ENCODE data around the gene SMIM32. TPM values are rescaled to one million over a fixed set of nuclear protein-coding genes. Genes with fewer than 3 reads are reported as not detected.

SMIM32 gene
- total RNA-seq, 1 experiment from 2014 or later: 0.37 TPM

DNA sequence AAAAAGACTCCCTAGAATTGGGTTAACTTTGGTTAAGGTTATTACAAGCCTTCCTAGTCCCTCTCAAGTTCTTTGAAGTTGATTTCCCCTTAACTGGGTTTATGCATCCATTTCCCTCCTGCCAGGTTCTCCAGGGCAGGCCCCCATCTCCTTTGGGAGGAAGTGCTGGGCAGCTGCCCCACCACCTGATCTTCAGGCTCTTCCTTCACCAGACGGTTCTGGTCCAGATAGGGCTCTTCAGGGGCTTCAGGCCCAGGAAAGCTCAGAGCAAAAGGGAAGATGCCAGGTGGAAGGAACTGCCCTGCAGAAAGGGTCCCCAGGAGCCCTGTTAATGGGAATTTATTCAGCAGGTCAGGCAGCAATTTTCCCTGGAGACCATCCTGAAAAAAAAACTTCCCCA lies 2.1 kb downstream of the SMIM32 start:
- TF ChIP-seq ZNF232 (CRISPR knock-in tag; IDR thresholded peaks at IDR 0.05) (no peak), NFATC4 (CRISPR knock-in tag; IDR thresholded peaks at IDR 0.05) (no peak), E2F5 (CRISPR knock-in tag; IDR thresholded peaks at IDR 0.05) (no peak), ZNF671 (CRISPR knock-in tag; IDR thresholded peaks at IDR 0.05) (no peak), ZNF121 (CRISPR knock-in tag; IDR thresholded peaks at IDR 0.05) (no peak)
- TF ChIP-seq, protein P1, sequence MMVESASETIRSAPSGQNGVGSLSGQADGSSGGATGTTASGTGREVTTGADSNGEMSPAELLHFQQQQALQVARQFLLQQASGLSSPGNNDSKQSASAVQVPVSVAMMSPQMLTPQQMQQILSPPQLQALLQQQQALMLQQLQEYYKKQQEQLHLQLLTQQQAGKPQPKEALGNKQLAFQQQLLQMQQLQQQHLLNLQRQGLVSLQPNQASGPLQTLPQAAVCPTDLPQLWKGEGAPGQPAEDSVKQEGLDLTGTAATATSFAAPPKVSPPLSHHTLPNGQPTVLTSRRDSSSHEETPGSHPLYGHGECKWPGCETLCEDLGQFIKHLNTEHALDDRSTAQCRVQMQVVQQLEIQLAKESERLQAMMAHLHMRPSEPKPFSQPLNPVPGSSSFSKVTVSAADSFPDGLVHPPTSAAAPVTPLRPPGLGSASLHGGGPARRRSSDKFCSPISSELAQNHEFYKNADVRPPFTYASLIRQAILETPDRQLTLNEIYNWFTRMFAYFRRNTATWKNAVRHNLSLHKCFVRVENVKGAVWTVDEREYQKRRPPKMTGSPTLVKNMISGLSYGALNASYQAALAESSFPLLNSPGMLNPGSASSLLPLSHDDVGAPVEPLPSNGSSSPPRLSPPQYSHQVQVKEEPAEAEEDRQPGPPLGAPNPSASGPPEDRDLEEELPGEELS (CRISPR knock-in tag; IDR thresholded peaks at IDR 0.05): no peak
- TF ChIP-seq, protein P2, sequence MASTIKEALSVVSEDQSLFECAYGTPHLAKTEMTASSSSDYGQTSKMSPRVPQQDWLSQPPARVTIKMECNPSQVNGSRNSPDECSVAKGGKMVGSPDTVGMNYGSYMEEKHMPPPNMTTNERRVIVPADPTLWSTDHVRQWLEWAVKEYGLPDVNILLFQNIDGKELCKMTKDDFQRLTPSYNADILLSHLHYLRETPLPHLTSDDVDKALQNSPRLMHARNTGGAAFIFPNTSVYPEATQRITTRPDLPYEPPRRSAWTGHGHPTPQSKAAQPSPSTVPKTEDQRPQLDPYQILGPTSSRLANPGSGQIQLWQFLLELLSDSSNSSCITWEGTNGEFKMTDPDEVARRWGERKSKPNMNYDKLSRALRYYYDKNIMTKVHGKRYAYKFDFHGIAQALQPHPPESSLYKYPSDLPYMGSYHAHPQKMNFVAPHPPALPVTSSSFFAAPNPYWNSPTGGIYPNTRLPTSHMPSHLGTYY (CRISPR knock-in tag; IDR thresholded peaks at IDR 0.05): no peak
- TF ChIP-seq, protein P3, sequence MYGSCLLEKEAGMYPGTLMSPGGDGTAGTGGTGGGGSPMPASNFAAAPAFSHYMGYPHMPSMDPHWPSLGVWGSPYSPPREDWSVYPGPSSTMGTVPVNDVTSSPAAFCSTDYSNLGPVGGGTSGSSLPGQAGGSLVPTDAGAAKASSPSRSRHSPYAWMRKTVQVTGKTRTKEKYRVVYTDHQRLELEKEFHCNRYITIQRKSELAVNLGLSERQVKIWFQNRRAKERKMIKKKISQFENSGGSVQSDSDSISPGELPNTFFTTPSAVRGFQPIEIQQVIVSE (CRISPR knock-in tag; IDR thresholded peaks at IDR 0.05; ENCODE audit: borderline replicate concordance): no peak
- TF ChIP-seq, protein P4, sequence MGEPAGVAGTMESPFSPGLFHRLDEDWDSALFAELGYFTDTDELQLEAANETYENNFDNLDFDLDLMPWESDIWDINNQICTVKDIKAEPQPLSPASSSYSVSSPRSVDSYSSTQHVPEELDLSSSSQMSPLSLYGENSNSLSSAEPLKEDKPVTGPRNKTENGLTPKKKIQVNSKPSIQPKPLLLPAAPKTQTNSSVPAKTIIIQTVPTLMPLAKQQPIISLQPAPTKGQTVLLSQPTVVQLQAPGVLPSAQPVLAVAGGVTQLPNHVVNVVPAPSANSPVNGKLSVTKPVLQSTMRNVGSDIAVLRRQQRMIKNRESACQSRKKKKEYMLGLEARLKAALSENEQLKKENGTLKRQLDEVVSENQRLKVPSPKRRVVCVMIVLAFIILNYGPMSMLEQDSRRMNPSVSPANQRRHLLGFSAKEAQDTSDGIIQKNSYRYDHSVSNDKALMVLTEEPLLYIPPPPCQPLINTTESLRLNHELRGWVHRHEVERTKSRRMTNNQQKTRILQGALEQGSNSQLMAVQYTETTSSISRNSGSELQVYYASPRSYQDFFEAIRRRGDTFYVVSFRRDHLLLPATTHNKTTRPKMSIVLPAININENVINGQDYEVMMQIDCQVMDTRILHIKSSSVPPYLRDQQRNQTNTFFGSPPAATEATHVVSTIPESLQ (CRISPR knock-in tag; IDR thresholded peaks at IDR 0.05): no peak
- POLR2A ChIA-PET: no interaction called here
- H3K27me3 Mint-ChIP-seq (ENCODE audit: low read depth): peaks cover 71% of the 10 kb centered on the region
- DNase-seq (ENCODE audit: low spot score) (no peak), ATAC-seq (no peak)
- H3K9me3 Mint-ChIP-seq: no peaks in the 10 kb centered on the region
- CTCF ChIA-PET: interaction anchor here (1.6 to 6.9 kb wide), 2 partner anchors 20 to 133 kb away, joined by 3 to 55 read pairs; no protein-coding TSS in a partner anchor
- no peak overlapping the region; the same call in 1 of the 2 replicates for H3K4me3 Mint-ChIP-seq
- H3K4me1 Mint-ChIP-seq: peaks cover 14% of the 10 kb centered on the region
- peaks cover 7% of the 10 kb centered on the region for H3K36me3 Mint-ChIP-seq
- H3K27ac Mint-ChIP-seq: no peak overlapping the region

DNA sequence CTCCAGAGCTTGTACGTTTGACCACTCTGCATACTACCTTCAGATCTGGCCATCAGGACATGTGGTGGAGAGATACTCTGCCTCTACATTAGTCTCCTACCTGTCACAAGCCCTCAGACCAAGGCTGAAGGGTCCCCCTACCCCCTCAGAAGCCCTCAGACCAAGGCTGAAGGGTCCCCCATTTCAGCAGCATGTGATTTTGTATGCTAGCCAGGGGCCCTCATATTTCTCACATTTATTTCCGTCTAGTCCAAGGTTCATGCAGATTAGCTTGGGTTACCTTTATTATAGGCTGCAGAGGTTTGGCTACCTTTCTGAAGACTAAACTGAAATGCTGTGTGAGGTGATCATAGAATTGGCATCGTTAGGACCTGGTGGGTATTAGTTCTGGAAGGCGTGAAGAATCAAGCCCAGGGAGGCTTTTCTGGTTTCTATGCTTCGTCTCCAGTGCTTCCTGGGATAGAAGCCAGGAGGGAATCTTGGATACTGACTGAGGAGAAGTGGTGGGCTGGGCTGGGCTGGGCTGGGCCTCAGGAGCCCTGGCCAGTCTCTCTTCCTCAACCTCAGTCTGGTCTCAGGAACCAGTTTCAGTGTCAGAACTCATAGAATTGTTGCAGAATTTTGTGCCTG lies 2.8 kb downstream of the SMIM32 start:
- H3K9me3 Mint-ChIP-seq: no peaks in the 10 kb centered on the region
- ATAC-seq (no peak), DNase-seq (ENCODE audit: low spot score) (no peak)
- H3K27me3 Mint-ChIP-seq (ENCODE audit: low read depth): peaks cover 64% of the 10 kb centered on the region
- no peak overlapping the region for H3K4me3 Mint-ChIP-seq
- H3K27ac Mint-ChIP-seq: no peak overlapping the region
- CTCF ChIA-PET: interaction anchor here (1.6 to 6.9 kb wide), 2 partner anchors 21 to 132 kb away, joined by 3 to 55 read pairs; no protein-coding TSS in a partner anchor
- peaks cover 7% of the 10 kb centered on the region for H3K36me3 Mint-ChIP-seq
- POLR2A ChIA-PET: no interaction called here
- peaks cover 14% of the 10 kb centered on the region for H3K4me1 Mint-ChIP-seq
- TF ChIP-seq, protein P5, sequence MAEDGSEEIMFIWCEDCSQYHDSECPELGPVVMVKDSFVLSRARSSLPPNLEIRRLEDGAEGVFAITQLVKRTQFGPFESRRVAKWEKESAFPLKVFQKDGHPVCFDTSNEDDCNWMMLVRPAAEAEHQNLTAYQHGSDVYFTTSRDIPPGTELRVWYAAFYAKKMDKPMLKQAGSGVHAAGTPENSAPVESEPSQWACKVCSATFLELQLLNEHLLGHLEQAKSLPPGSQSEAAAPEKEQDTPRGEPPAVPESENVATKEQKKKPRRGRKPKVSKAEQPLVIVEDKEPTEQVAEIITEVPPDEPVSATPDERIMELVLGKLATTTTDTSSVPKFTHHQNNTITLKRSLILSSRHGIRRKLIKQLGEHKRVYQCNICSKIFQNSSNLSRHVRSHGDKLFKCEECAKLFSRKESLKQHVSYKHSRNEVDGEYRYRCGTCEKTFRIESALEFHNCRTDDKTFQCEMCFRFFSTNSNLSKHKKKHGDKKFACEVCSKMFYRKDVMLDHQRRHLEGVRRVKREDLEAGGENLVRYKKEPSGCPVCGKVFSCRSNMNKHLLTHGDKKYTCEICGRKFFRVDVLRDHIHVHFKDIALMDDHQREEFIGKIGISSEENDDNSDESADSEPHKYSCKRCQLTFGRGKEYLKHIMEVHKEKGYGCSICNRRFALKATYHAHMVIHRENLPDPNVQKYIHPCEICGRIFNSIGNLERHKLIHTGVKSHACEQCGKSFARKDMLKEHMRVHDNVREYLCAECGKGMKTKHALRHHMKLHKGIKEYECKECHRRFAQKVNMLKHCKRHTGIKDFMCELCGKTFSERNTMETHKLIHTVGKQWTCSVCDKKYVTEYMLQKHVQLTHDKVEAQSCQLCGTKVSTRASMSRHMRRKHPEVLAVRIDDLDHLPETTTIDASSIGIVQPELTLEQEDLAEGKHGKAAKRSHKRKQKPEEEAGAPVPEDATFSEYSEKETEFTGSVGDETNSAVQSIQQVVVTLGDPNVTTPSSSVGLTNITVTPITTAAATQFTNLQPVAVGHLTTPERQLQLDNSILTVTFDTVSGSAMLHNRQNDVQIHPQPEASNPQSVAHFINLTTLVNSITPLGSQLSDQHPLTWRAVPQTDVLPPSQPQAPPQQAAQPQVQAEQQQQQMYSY (CRISPR knock-in tag; IDR thresholded peaks at IDR 0.05): no peak
- TF ChIP-seq RELA (CRISPR knock-in tag; IDR thresholded peaks at IDR 0.05; ENCODE audit: borderline replicate concordance) (no peak), NFATC4 (CRISPR knock-in tag; IDR thresholded peaks at IDR 0.05) (no peak), TCF7 (CRISPR knock-in tag; IDR thresholded peaks at IDR 0.05; ENCODE audit: low read depth) (no peak), HMGXB4 (CRISPR knock-in tag; IDR thresholded peaks at IDR 0.05) (no peak), RORB (CRISPR knock-in tag; IDR thresholded peaks at IDR 0.05) (no peak), E2F5 (CRISPR knock-in tag; IDR thresholded peaks at IDR 0.05) (no peak), ETV6 (CRISPR knock-in tag; IDR thresholded peaks at IDR 0.05) (no peak), ZNF396 (CRISPR knock-in tag; IDR thresholded peaks at IDR 0.05; ENCODE audit: borderline replicate concordance) (no peak), ZNF219 (CRISPR knock-in tag; IDR thresholded peaks at IDR 0.05; ENCODE audit: borderline replicate concordance) (no peak), CREM (CRISPR knock-in tag; IDR thresholded peaks at IDR 0.05) (no peak)
- TF ChIP-seq, protein P6, sequence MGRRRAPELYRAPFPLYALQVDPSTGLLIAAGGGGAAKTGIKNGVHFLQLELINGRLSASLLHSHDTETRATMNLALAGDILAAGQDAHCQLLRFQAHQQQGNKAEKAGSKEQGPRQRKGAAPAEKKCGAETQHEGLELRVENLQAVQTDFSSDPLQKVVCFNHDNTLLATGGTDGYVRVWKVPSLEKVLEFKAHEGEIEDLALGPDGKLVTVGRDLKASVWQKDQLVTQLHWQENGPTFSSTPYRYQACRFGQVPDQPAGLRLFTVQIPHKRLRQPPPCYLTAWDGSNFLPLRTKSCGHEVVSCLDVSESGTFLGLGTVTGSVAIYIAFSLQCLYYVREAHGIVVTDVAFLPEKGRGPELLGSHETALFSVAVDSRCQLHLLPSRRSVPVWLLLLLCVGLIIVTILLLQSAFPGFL (CRISPR knock-in tag; IDR thresholded peaks at IDR 0.05; ENCODE audit: borderline replicate concordance): no peak
